Muscle of arm (tissue), 14 donors: ENCODE data around the gene NPPA. TPM values are rescaled to one million over a fixed set of nuclear protein-coding genes. Genes with fewer than 3 reads are reported as not detected.
"Not testable (repeated sequence)": the region's sequence is repeated elsewhere in the genome, so short reads cannot be mapped to it uniquely, and the experiment has no call there.

Experiments used
- DNase-seq: peaks from one replicate; pipeline ENCODE4 v3.0.0-alpha.2; 2013
- long read RNA-seq, 11 donors: transcript quantifications; one replicate each; lab custom pipeline, GENCODE V29; 2026
- polyA plus RNA-seq, 12 donors: library from polyadenylated mRNA; unstranded; fragments of 120-200 nt; gene quantifications; one replicate each; pipeline ENCODE4 v1.2.1, GENCODE V29; 2013; ENCODE audit not compliant: insufficient read length in 12 of 12

Gene NPPA
- polyA plus RNA-seq, result 10 to 100 TPM in 1 of 12 donors, 1 to 10 TPM in 7, under 1 TPM in 3, not detected in 1; 0.73 to 14.7 (median 1.5) TPM
- long read RNA-seq, donor 1, result 0 reads
- long read RNA-seq, donor 2, result 0 reads
- long read RNA-seq, donor 3, partial matches to known transcripts, result 0 of 2 reads
- long read RNA-seq, donor 3, other reads (novel, unspliced or antisense), result 0 of 2 reads
- long read RNA-seq, donor 4, partial matches to known transcripts, result 0 of 1 reads
- long read RNA-seq, donor 4, other reads (novel, unspliced or antisense), result 0 of 1 reads
- long read RNA-seq, donor 5, partial matches to known transcripts, result 0 of 1 reads
- long read RNA-seq, donor 5, other reads (novel, unspliced or antisense), result 0 of 1 reads
- long read RNA-seq, donor 6, partial matches to known transcripts, result 0 of 1 reads
- long read RNA-seq, donor 6, other reads (novel, unspliced or antisense), result 0 of 1 reads
- long read RNA-seq, donor 7, partial matches to known transcripts, result 0 of 1 reads
- long read RNA-seq, donor 7, other reads (novel, unspliced or antisense), result 0 of 1 reads
- long read RNA-seq, donor 8, result 0 reads
- long read RNA-seq, donor 9, result 0 reads
- long read RNA-seq, donor 10, result 0 reads
- long read RNA-seq, donor 11, partial matches to known transcripts, result 0 of 1 reads
- long read RNA-seq, donor 11, other reads (novel, unspliced or antisense), result 0 of 1 reads

GRCh38 chr1:11847667-11848372 lies at the start of gene NPPA:
NPPA (minus strand) TSS chr1:11847783; CDS start chr1:11847684, 99 bp downstream.
- DNase-seq, result no peak

- not testable (repeated sequence) for DNase-seq
These were observed 46.9 kb upstream of the NPPA start for GRCh38 chr1:11894501-11894900.

- no peak for DNase-seq
These were observed 46.3 kb upstream of the NPPA start for GRCh38 chr1:11893907-11894251.

- DNase-seq, result no peak
These were observed 44.0 kb upstream of the NPPA start for GRCh38 chr1:11891433-11892186.

GRCh38 chr1:11888877-11889208 lies 41.3 kb upstream of the NPPA start:
- no peak for DNase-seq

- DNase-seq, result no peak
These were observed 40.8 kb upstream of the NPPA start for GRCh38 chr1:11888206-11888876.

GRCh38 chr1:11887666-11888007 lies 40.1 kb upstream of the NPPA start:
- no peak for DNase-seq

- peak; percentile 65 for DNase-seq
These were observed 39.5 kb upstream of the NPPA start for GRCh38 chr1:11886986-11887665.

GRCh38 chr1:11885916-11886315 lies 38.3 kb upstream of the NPPA start:
- no peak for DNase-seq

GRCh38 chr1:11882814-11883538 lies 35.4 kb upstream of the NPPA start:
- DNase-seq, result no peak

GRCh38 chr1:11881749-11882441 lies 34.3 kb upstream of the NPPA start:
- no peak for DNase-seq

GRCh38 chr1:11880911-11881748 lies 33.5 kb upstream of the NPPA start:
- peak; percentile 71 for DNase-seq

GRCh38 chr1:11880181-11880575 lies 32.6 kb upstream of the NPPA start:
- DNase-seq, result no peak

- no peak for DNase-seq
These were observed 32.0 kb upstream of the NPPA start for GRCh38 chr1:11879311-11880180.

- no peak for DNase-seq
These were observed 31.3 kb upstream of the NPPA start for GRCh38 chr1:11878891-11879190.

GRCh38 chr1:11878081-11878890 lies 30.7 kb upstream of the NPPA start:
- DNase-seq, result no peak

- DNase-seq, result no peak
These were observed 29.5 kb upstream of the NPPA start for GRCh38 chr1:11877074-11877473.
